IMR-90 (cell line): Measurements from ENCODE around the gene ARPC4.

Source experiments
- CHD1 ChIP-seq: IDR thresholded peaks from 2 replicates; pipeline ENCODE4 v1.6.1; 2012; ENCODE audit warnings: low read depth, low read length, improper control_type of control experiment
- MXI1 ChIP-seq: IDR thresholded peaks from 2 replicates; pipeline ENCODE4 v1.6.1; 2012; ENCODE audit warnings: low read depth, mild to moderate bottlenecking, low read length, moderate library complexity, borderline replicate concordance
- NFE2L2 ChIP-seq: fragments of 150-350 bp; IDR thresholded peaks from 2 replicates; pipeline ENCODE4 v1.6.1; 2016; ENCODE audit warnings: low read depth, mild to moderate bottlenecking, low read length
- POLR2A ChIP-seq: IDR thresholded peaks from 2 replicates; pipeline ENCODE4 v1.6.1; 2012; ENCODE audit warnings: mild to moderate bottlenecking, low read depth, low read length
- RAD21 ChIP-seq: IDR thresholded peaks from 2 replicates; pipeline ENCODE4 v1.6.1; 2012; ENCODE audit warnings: low read length, improper control_type of control experiment
- RCOR1 ChIP-seq: IDR thresholded peaks from 2 replicates; pipeline ENCODE4 v1.6.1; 2012; ENCODE audit warnings: mild to moderate bottlenecking, low read length, improper control_type of control experiment; ENCODE audit not compliant: insufficient replicate concordance
- RFX5 ChIP-seq: IDR thresholded peaks from 2 replicates; pipeline ENCODE4 v1.8.0; 2012; ENCODE audit warnings: low read depth, mild to moderate bottlenecking, low read length, moderate library complexity
- SMC3 ChIP-seq: fragments of 150-350 bp; IDR thresholded peaks from 2 replicates; pipeline ENCODE4 v1.6.1; 2016; ENCODE audit warnings: low read depth, mild to moderate bottlenecking, antibody characterized with exemption, low read length, moderate library complexity
- TF ChIP-seq, protein P1 (sequence below): conservative IDR thresholded peaks from 2 replicates; pipeline ENCODE4 v1.5.1; 2012; ENCODE audit warnings: mild to moderate bottlenecking, low read depth, low read length, improper control_type of control experiment
- TF ChIP-seq, protein P2 (sequence below): fragments of 150-350 bp; IDR thresholded peaks from 2 replicates; pipeline ENCODE4 v1.6.1; 2016; ENCODE audit warnings: low read depth, mild to moderate bottlenecking, low read length, moderate library complexity, borderline replicate concordance

DNA sequence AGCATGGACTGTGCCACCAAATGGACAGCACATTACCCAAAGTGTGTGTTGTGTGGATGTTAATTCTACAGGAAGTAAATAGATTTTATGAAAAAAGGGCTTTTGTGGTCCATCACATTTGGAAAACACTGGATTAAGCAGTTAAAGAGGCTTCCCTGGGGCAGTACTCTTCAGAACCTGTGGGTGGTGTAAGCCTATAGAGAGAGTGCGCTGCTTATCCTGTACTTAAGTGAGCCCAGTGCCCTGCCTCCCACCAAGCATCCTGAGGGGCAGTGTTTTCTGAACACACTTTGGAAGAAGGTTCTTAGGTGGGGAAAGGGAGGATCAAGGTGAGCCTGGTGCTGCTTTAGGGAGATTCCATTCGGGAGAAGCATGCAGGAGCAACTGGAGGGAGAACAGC lies 28.1 kb downstream of the ARPC4 start:
- TF ChIP-seq, protein P1, sequence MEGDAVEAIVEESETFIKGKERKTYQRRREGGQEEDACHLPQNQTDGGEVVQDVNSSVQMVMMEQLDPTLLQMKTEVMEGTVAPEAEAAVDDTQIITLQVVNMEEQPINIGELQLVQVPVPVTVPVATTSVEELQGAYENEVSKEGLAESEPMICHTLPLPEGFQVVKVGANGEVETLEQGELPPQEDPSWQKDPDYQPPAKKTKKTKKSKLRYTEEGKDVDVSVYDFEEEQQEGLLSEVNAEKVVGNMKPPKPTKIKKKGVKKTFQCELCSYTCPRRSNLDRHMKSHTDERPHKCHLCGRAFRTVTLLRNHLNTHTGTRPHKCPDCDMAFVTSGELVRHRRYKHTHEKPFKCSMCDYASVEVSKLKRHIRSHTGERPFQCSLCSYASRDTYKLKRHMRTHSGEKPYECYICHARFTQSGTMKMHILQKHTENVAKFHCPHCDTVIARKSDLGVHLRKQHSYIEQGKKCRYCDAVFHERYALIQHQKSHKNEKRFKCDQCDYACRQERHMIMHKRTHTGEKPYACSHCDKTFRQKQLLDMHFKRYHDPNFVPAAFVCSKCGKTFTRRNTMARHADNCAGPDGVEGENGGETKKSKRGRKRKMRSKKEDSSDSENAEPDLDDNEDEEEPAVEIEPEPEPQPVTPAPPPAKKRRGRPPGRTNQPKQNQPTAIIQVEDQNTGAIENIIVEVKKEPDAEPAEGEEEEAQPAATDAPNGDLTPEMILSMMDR = peak; percentile 39
- TF ChIP-seq POLR2A (no peak), RCOR1 (no peak), CHD1 (no peak), SMC3 (0 out of 2 replicates have a peak, but pooled peaks have one; percentile 5), RFX5 (no peak), NFE2L2 (no peak), RAD21 (peak; percentile 31; the same call in 1 of the 2 replicates), MXI1 (no peak)
- TF ChIP-seq, protein P2, sequence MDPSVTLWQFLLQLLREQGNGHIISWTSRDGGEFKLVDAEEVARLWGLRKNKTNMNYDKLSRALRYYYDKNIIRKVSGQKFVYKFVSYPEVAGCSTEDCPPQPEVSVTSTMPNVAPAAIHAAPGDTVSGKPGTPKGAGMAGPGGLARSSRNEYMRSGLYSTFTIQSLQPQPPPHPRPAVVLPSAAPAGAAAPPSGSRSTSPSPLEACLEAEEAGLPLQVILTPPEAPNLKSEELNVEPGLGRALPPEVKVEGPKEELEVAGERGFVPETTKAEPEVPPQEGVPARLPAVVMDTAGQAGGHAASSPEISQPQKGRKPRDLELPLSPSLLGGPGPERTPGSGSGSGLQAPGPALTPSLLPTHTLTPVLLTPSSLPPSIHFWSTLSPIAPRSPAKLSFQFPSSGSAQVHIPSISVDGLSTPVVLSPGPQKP = no peak
